Measurements from ENCODE around the gene ZNF407.

Gene ZNF407

GRCh38 chr18:74982946-74983635 lies 385.4 kb downstream of the ZNF407 start:
- DNase-seq: no peak

- no peak for DNase-seq
Observed at GRCh38 chr18:74989134-74989533, 391.5 kb downstream of the ZNF407 start.

GRCh38 chr18:74990563-74991081 lies 393.0 kb downstream of the ZNF407 start:
- DNase-seq: no peak

- no peak for DNase-seq
Observed at GRCh38 chr18:74994502-74995418, 397.1 kb downstream of the ZNF407 start.

GRCh38 chr18:74995419-74995736 lies 397.7 kb downstream of the ZNF407 start:
- no peak for DNase-seq

- no peak for DNase-seq
Observed at GRCh38 chr18:74996055-74996454, 398.4 kb downstream of the ZNF407 start.

GRCh38 chr18:74996996-74997395 lies 399.3 kb downstream of the ZNF407 start:
- DNase-seq: no peak

GRCh38 chr18:75000920-75001319 lies 403.2 kb downstream of the ZNF407 start:
- DNase-seq: no peak

GRCh38 chr18:75003039-75003438 lies 405.4 kb downstream of the ZNF407 start:
- DNase-seq: no peak

- no peak for DNase-seq
Observed at GRCh38 chr18:75003764-75004690, 406.4 kb downstream of the ZNF407 start.

GRCh38 chr18:75005626-75006025 lies 408.0 kb downstream of the ZNF407 start:
- no peak for DNase-seq

- DNase-seq: no peak
Observed at GRCh38 chr18:75008186-75008585, 410.5 kb downstream of the ZNF407 start.

- DNase-seq: no peak
Observed at GRCh38 chr18:75009296-75009695, 411.6 kb downstream of the ZNF407 start.

- no peak for DNase-seq
Observed at GRCh38 chr18:75009878-75010277, 412.2 kb downstream of the ZNF407 start.

- no peak for DNase-seq
Observed at GRCh38 chr18:75010278-75010677, 412.6 kb downstream of the ZNF407 start.

GRCh38 chr18:75010689-75011088 lies 413.0 kb downstream of the ZNF407 start:
- no peak for DNase-seq

- DNase-seq: no peak
Observed at GRCh38 chr18:75016025-75016717, 418.5 kb downstream of the ZNF407 start.

GRCh38 chr18:75023473-75023872 lies 425.8 kb downstream of the ZNF407 start:
- no peak for DNase-seq

GRCh38 chr18:75024871-75025270 lies 427.2 kb downstream of the ZNF407 start:
- no peak for DNase-seq

GRCh38 chr18:75025573-75025972 lies 427.9 kb downstream of the ZNF407 start:
- no peak for DNase-seq

- no peak for DNase-seq
Observed at GRCh38 chr18:75029481-75029880, 431.8 kb downstream of the ZNF407 start.

- no peak for DNase-seq
Observed at GRCh38 chr18:75031717-75032317, 434.1 kb downstream of the ZNF407 start.

Data from NCI-H1694 treated with DMSO at 0.1 percent for 48 hours (cell line).